Vagina (tissue), 2 donors: ENCODE results near the gene DSC2.

Experiments
- CTCF ChIP-seq, 3 experiments: fragments of 450-650 bp in 2 of 3; fragments of 200-600 bp in 1 of 3; sonication (generic) in 1 of 3; IDR thresholded peaks; one replicate each; pipeline ENCODE4 v1.5.1; 2017 to 2019; ENCODE audit warnings: antibody characterized with exemption in 3 of 3, mild to moderate bottlenecking in 2 of 3, moderate library complexity in 2 of 3
- POLR2A ChIP-seq, 2 donors: fragments of 450-650 bp; IDR thresholded peaks; one replicate each; pipeline ENCODE4 v1.6.1; 2017; ENCODE audit warnings: antibody characterized with exemption in 2 of 2, mild to moderate bottlenecking in 2 of 2, moderate library complexity in 2 of 2

DNA sequence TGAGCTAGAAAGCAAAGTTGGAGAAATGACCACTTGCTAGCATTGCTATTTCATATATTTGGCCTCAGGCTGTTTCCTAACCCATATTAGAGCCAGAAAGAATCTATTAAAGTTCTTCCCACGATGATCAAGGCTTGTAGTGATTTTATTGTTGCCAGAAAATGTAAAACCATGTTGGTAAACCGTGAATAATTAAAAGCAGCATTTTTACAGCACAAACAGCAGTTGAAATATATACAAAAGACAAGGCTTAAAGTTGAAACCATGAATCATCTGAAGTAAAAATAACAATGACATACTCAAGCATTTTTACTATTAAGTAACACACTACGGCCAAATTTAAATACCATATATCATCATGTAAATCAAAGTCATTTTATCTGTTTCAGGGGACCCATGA lies 32.0 kb downstream of the DSC2 start:
- TF ChIP-seq POLR2A (IDR thresholded peaks at IDR 0.05) (no peak), CTCF (IDR thresholded peaks at IDR 0.05) (no peak)
